VCaP (cell line): ENCODE results near the gene GSE1.
A peak's percentile ranks its signal among the peaks of the same experiment; 100 is the strongest.

Experiments
- H3K27ac ChIP-seq: fragments of 450-650 bp; 2 replicates; pipeline ENCODE4 v1.5.1; 2017
- CTCF ChIP-seq: fragments of 450-650 bp; conservative IDR thresholded peaks from 2 replicates; pipeline ENCODE4 v1.5.1; 2017; ENCODE audit warnings: mild to moderate bottlenecking, moderate library complexity

Gene GSE1

GRCh38 chr16:85670840-85671239 is 57.7 kb downstream of the GSE1 start:
- TF ChIP-seq CTCF, result no peak
- no peak overlapping the region for H3K27ac ChIP-seq

- TF ChIP-seq CTCF, result no peak
- peak overlapping the region; percentile 28; the same call in 1 of the 2 replicates for H3K27ac ChIP-seq
Observed at GRCh38 chr16:85673529-85674417, 60.7 kb downstream of the GSE1 start.

GRCh38 chr16:85674418-85674755 is 61.3 kb downstream of the GSE1 start:
- H3K27ac ChIP-seq, result peak overlapping the region; percentile 28; the same call in 1 of the 2 replicates
- TF ChIP-seq CTCF, result no peak

GRCh38 chr16:85674828-85675227 is 61.7 kb downstream of the GSE1 start:
- H3K27ac ChIP-seq, result peak overlapping the region; percentile 28; the same call in 1 of the 2 replicates
- no peak for TF ChIP-seq CTCF

GRCh38 chr16:85675251-85675874 is 62.2 kb downstream of the GSE1 start:
- TF ChIP-seq CTCF, result peak; percentile 29; the same call in 1 of the 2 replicates
- no peak overlapping the region for H3K27ac ChIP-seq

- TF ChIP-seq CTCF, result no peak
- H3K27ac ChIP-seq, result no peak overlapping the region
Observed at GRCh38 chr16:85676466-85676865, 63.3 kb downstream of the GSE1 start.

- no peak overlapping the region for H3K27ac ChIP-seq
- TF ChIP-seq CTCF, result no peak
Observed at GRCh38 chr16:85677383-85677967, 64.4 kb downstream of the GSE1 start.
